GM12865 (cell line): ENCODE measurements around the gene ENPP7.

Source experiments
- DNase-seq: peaks from one replicate; pipeline ENCODE4 v3.0.0; 2010; ENCODE audit warnings: low read depth
- H3K4me3 ChIP-seq: 2 replicates; pipeline ENCODE4 v1.5.1; 2011; ENCODE audit warnings: mild to moderate bottlenecking, low read depth, low read length, control low read depth
- CTCF ChIP-seq: IDR thresholded peaks from 2 replicates; pipeline ENCODE4 v1.5.1; 2011; ENCODE audit warnings: low read length, control low read depth, low read depth, inconsistent platforms; ENCODE audit not compliant: insufficient read depth; ENCODE audit errors: missing control alignments

ENPP7 gene

GRCh38 chr17:79730769-79731483 lies at the start of gene ENPP7:
Gene ENPP7, plus strand, starts transcription at chr17:79730943. Its CDS starts 197 bp downstream, at chr17:79731140.
- no peak within 1 kb of the TSS for H3K4me3 ChIP-seq
- TF ChIP-seq CTCF: no peak
- DNase-seq: no peak

- no peak for TF ChIP-seq CTCF
- no peak for DNase-seq
- H3K4me3 ChIP-seq: no peak overlapping the region
Measured at GRCh38 chr17:79681101-79681621, 49.6 kb upstream of the ENPP7 start.

GRCh38 chr17:79681628-79682261 lies 49.0 kb upstream of the ENPP7 start:
- no peak for TF ChIP-seq CTCF
- no peak overlapping the region for H3K4me3 ChIP-seq
- DNase-seq: no peak

GRCh38 chr17:79683365-79683764 lies 47.4 kb upstream of the ENPP7 start:
- no peak for DNase-seq
- no peak overlapping the region for H3K4me3 ChIP-seq
- TF ChIP-seq CTCF: no peak

- no peak overlapping the region for H3K4me3 ChIP-seq
- no peak for DNase-seq
- no peak for TF ChIP-seq CTCF
Measured at GRCh38 chr17:79684132-79684985, 46.4 kb upstream of the ENPP7 start.

GRCh38 chr17:79685121-79685520 lies 45.6 kb upstream of the ENPP7 start:
- no peak for TF ChIP-seq CTCF
- DNase-seq: no peak
- H3K4me3 ChIP-seq: no peak overlapping the region
